SJSA1 (cell line): ENCODE data around the gene TDG. TPM values are rescaled to one million over a fixed set of nuclear protein-coding genes. Genes with fewer than 3 reads are reported as not detected.
A peak's percentile ranks its signal among the peaks of the same experiment; 100 is the strongest.

Experiments used
- DNase-seq, 2 experiments: peaks; one replicate each; pipeline ENCODE4 v3.0.0-alpha.2; 2015 to 2020; ENCODE audit warnings: low spot score in 2 of 2, low read depth in 1 of 2
- H3K27ac ChIP-seq: fragments of 250-450 bp; sonication (Bioruptor Pico); 2 replicates; pipeline ENCODE4 v1.5.1; 2020; ENCODE audit warnings: mild to moderate bottlenecking, moderate library complexity
- H3K27me3 ChIP-seq: fragments of 250-450 bp; sonication (Bioruptor Pico); replicated peaks from 2 replicates; pipeline ENCODE4 v1.5.1; 2020; ENCODE audit warnings: mild to moderate bottlenecking, moderate library complexity
- H3K36me3 ChIP-seq: fragments of 250-450 bp; sonication (Bioruptor Pico); 2 replicates; pipeline ENCODE4 v1.5.1; 2020; ENCODE audit warnings: mild to moderate bottlenecking
- H3K4me1 ChIP-seq: fragments of 250-450 bp; sonication (Bioruptor Pico); replicated peaks from 2 replicates; pipeline ENCODE4 v1.6.1; 2021; ENCODE audit warnings: mild to moderate bottlenecking
- H3K4me3 ChIP-seq: fragments of 250-450 bp; sonication (Bioruptor Pico); 2 replicates; pipeline ENCODE4 v1.5.1; 2020; ENCODE audit warnings: mild to moderate bottlenecking
- H3K9me3 ChIP-seq: fragments of 250-450 bp; sonication (Bioruptor Pico); replicated peaks from 2 replicates; pipeline ENCODE4 v1.5.1; 2020; ENCODE audit warnings: mild to moderate bottlenecking
- total RNA-seq: library from RNA; depleted of rRNA; stranded (reverse); fragments of >200 nt; shearing (Covaris generic); gene quantifications from 2 replicates; pipeline ENCODE4 v1.2.3, GENCODE V29; 2014

The TDG gene
- total RNA-seq, 1 experiment from 2014 or later: 67.9 TPM

GRCh38 chr12:103948746-103949406 lies 16.8 kb upstream of the TDG start:
- DNase-seq: no peak
- H3K27me3 ChIP-seq: no peaks in the 10 kb centered on the region
- peaks cover 100% of the 10 kb centered on the region for H3K36me3 ChIP-seq
- H3K4me1 ChIP-seq: no peaks in the 10 kb centered on the region
- no peaks in the 10 kb centered on the region for H3K9me3 ChIP-seq
- no peak overlapping the region for H3K27ac ChIP-seq
- H3K4me3 ChIP-seq: no peak overlapping the region

DNA sequence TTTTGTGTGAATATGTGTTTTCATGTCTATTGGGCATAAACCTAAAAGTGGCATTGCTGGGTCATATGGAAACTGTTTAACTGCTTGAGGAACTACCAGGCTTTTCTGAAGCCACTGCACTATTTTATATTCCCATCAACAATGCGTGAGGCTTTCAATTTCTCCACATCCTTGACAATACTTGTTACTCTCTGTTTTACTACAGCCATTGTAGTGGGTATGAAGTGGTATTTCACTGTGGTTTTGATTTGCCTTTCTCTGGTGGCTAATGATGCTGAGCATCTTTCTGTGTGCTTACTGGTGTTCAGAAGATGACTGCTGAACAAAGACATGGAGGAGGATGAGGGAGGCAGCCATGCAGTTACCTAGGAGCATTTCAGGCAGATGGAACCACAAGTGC lies 13.2 kb upstream of the TDG start:
- H3K27ac ChIP-seq: no peak overlapping the region
- peaks cover 82% of the 10 kb centered on the region for H3K36me3 ChIP-seq
- no peak overlapping the region for H3K4me3 ChIP-seq
- no peak for DNase-seq
- peaks cover 13% of the 10 kb centered on the region for H3K4me1 ChIP-seq
- no peaks in the 10 kb centered on the region for H3K9me3 ChIP-seq
- H3K27me3 ChIP-seq: no peaks in the 10 kb centered on the region

DNA sequence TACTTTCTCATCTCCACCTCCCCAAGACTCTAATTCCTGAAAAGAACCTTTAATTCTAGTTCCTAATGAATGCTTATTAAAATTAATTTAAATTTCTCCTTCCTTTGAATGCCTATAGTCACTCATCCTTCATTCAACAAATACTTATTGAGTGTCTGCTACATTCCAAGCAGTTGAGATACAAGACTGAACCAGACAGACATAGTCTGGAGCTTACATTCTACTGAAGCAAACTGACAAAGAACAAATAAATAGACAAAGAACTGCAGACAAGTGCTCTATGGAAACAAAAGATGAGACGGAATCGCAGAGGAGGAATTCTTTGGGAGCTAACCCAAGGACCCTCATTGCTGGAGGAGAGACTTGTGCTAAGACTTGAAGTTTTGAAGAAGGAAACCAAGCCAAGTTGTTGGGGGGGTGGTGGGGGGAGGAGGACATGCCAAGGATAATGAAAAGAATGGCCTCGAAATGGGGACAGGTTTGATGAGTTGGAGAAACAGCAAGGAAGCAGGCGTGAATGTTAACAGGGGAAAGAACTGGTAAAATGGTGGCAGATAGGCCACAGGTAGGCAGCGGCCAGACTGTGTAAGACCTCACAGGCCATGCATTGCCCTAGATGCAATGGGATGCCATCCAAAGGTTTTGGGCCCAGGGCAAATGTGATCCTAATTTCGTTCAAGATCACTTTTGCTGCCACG lies 9.7 kb upstream of the TDG start:
- Histone ChIP-seq H3K4me3 (peak overlapping the region; percentile 68), H3K27ac (no peak overlapping the region; the same call in 1 of the 2 replicates), H3K4me1 (peaks cover 23% of the 10 kb centered on the region), H3K27me3 (no peaks in the 10 kb centered on the region), H3K36me3 (peaks cover 47% of the 10 kb centered on the region), H3K9me3 (peaks cover 4% of the 10 kb centered on the region)
- peak in 1 of 2 experiments; percentile 47 for DNase-seq

- Histone ChIP-seq H3K4me1 (peaks cover 23% of the 10 kb centered on the region), H3K27ac (peak overlapping the region; percentile 45), H3K9me3 (peaks cover 4% of the 10 kb centered on the region), H3K4me3 (peak overlapping the region; percentile 68), H3K36me3 (peaks cover 41% of the 10 kb centered on the region), H3K27me3 (no peaks in the 10 kb centered on the region)
- DNase-seq: no peak
Measured at GRCh38 chr12:103956509-103957027, 9.1 kb upstream of the TDG start.

DNA sequence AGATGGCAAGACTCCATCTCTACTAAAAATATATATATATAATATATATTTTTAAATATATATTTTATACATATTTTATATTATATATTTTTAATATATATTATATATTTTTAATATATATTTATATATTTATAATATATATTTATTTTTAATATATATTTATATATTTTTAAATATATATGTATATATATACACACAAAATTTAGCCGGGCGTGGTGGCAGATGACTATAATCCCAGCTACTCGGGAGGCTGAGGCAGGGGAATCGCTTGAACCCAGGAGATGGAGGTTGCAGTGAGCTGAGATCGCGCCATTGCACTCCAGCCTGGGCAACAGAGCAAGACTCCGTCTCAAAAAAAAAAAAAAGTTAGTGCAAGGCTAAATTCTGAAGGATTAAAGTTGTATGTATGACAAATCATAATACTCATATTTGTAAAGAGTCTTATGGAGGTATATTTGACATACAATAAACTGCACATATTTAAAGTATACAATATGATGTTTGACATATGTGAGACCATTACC lies 7.7 kb upstream of the TDG start:
- Histone ChIP-seq H3K9me3 (peaks cover 4% of the 10 kb centered on the region), H3K4me3 (no peak overlapping the region), H3K36me3 (peaks cover 28% of the 10 kb centered on the region), H3K27me3 (no peaks in the 10 kb centered on the region), H3K27ac (peak overlapping the region; percentile 45; the same call in 1 of the 2 replicates), H3K4me1 (peaks cover 23% of the 10 kb centered on the region)
- no peak for DNase-seq

DNA sequence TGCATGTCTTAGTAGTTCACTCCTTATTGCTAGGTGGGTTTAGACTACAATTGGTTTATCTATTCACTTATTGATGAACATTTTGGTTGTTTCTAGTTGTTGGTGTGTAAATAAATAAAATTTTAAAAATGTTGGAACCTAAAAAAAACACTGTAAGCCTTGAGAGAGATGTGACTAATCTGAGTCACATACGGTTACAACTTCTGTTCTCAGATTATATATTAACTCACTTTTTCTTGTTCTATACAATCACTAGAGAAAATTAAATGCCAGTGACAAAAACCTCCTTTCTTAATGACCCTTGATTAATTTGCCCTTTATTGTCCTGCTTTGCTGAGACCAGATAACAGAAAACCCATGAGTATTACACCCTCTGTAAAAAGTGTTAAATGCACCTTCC lies 7.1 kb upstream of the TDG start:
- H3K9me3 ChIP-seq: peaks cover 4% of the 10 kb centered on the region
- H3K27ac ChIP-seq: no peak overlapping the region
- H3K36me3 ChIP-seq: peaks cover 21% of the 10 kb centered on the region
- H3K27me3 ChIP-seq: no peaks in the 10 kb centered on the region
- H3K4me1 ChIP-seq: peaks cover 23% of the 10 kb centered on the region
- H3K4me3 ChIP-seq: no peak overlapping the region
- DNase-seq: no peak

GRCh38 chr12:103960616-103961227 lies 5.0 kb upstream of the TDG start:
- H3K36me3 ChIP-seq: peaks cover 4% of the 10 kb centered on the region; the same call in 1 of the 2 replicates
- DNase-seq: no peak
- H3K4me1 ChIP-seq: peaks cover 26% of the 10 kb centered on the region
- no peak overlapping the region for H3K4me3 ChIP-seq
- H3K27ac ChIP-seq: 0 out of 2 replicates have a peak overlapping the region, but pooled peaks have one; percentile 5
- peaks cover 4% of the 10 kb centered on the region for H3K9me3 ChIP-seq
- H3K27me3 ChIP-seq: no peaks in the 10 kb centered on the region

- H3K9me3 ChIP-seq: peaks cover 4% of the 10 kb centered on the region
- DNase-seq: no peak
- H3K4me1 ChIP-seq: peaks cover 22% of the 10 kb centered on the region
- H3K36me3 ChIP-seq: no peaks in the 10 kb centered on the region; the same call in 1 of the 2 replicates
- H3K27me3 ChIP-seq: no peaks in the 10 kb centered on the region
- no peak overlapping the region for H3K4me3 ChIP-seq
- no peak overlapping the region for H3K27ac ChIP-seq
Measured at GRCh38 chr12:103962493-103962892, 3.2 kb upstream of the TDG start.

DNA sequence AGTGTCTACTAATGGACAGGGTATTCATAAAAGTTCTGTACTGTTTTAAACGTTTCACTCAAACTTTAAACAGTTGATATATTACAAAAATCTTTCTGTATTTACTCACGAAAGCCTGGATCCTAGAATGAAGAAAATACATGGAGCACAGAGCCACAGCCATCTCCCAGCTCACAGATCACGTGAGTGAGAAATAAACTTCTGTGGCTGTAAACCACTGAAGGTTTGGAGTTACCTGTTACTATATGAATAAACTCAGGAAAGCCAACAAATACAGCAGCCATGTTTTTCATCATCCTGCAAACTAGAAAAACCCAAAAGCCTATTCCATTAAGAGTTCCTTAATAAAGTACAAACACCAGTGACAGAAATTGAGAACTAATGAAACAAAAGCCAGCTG lies 867 bp upstream of the TDG start:
- Histone ChIP-seq H3K36me3 (peaks cover 21% of the 10 kb centered on the region), H3K4me1 (peaks cover 26% of the 10 kb centered on the region), H3K27me3 (no peaks in the 10 kb centered on the region), H3K9me3 (peaks cover 4% of the 10 kb centered on the region), H3K27ac (peak overlapping the region; percentile 59; the same call in 1 of the 2 replicates), H3K4me3 (peak overlapping the region; percentile 69)
- DNase-seq: no peak

DNA sequence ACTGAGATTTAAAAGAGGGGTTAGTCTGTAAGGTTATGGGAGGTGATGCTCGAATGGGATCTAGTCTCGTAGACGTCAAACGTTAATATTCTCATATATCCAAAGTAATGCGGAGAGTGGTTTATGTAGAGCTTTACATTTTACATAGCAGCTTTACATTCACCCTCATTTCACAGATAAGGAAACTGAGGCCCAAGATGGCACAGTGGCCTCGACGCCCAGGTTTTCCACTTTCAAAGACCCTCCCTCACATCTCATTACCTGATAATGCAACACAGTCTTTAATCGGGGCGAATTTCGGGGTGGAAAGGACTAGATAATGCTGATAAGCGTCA lies 450 bp upstream of the TDG start:
- no peak for DNase-seq
- H3K27me3 ChIP-seq: no peaks in the 10 kb centered on the region
- peaks cover 26% of the 10 kb centered on the region for H3K36me3 ChIP-seq
- peaks cover under 1% of the 10 kb centered on the region for H3K9me3 ChIP-seq
- H3K4me1 ChIP-seq: peaks cover 22% of the 10 kb centered on the region
- H3K27ac ChIP-seq: peak overlapping the region; percentile 59
- H3K4me3 ChIP-seq: peak overlapping the region; percentile 69

GRCh38 chr12:103966736-103967135 lies 1.1 kb downstream of the TDG start:
- H3K27me3 ChIP-seq: no peaks in the 10 kb centered on the region
- H3K27ac ChIP-seq: peak overlapping the region; percentile 54
- no peaks in the 10 kb centered on the region for H3K9me3 ChIP-seq
- no peak for DNase-seq
- H3K36me3 ChIP-seq: peaks cover 35% of the 10 kb centered on the region
- peak overlapping the region; percentile 69 for H3K4me3 ChIP-seq
- H3K4me1 ChIP-seq: peaks cover 22% of the 10 kb centered on the region

DNA sequence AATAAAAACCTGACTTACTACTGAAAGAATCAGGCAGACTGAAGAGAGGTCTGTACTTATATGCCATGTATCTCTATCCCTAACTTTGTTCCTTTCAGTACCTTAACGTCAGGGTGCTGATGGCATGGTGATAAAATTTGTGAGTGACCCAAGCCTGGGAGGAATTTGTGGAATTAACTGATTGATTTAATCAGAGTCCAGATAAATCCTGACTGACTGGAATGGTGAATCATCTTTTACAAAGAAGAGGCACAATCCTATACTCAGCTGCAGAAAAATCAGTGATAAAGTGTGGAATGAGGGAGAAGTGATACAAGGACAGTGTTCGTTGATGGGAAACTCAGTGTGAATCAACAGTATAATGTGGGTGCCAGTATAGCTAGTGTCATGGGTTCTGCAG lies 3.7 kb downstream of the TDG start:
- no peaks in the 10 kb centered on the region for H3K9me3 ChIP-seq
- no peak for DNase-seq
- H3K36me3 ChIP-seq: peaks cover 36% of the 10 kb centered on the region
- H3K27me3 ChIP-seq: no peaks in the 10 kb centered on the region
- H3K4me3 ChIP-seq: no peak overlapping the region
- peak overlapping the region; percentile 10; the same call in 1 of the 2 replicates for H3K27ac ChIP-seq
- peaks cover 34% of the 10 kb centered on the region for H3K4me1 ChIP-seq

DNA sequence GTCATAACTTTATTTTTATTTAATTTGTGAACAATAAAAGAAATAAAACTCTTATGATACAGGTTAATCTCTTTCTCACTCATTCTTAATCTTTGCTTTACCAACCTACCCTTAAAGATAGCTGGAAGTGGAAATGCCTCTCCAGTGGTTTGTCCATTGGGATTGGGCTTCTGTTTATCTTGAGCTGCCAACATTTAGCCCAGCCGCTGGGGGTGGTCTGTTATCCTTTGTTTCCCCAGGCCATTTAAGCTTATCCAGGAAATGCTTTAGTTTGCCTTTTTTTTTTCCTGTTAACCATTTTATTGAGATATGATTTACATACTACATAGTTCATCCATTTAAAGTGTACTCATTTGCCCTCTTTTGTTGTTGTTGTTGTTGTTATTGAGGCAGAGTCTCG lies 8.2 kb downstream of the TDG start:
- peak; percentile 48 to 53 for DNase-seq
- Histone ChIP-seq H3K27ac (no peak overlapping the region), H3K4me3 (no peak overlapping the region), H3K36me3 (peaks cover 55% of the 10 kb centered on the region), H3K4me1 (peaks cover 34% of the 10 kb centered on the region), H3K9me3 (no peaks in the 10 kb centered on the region), H3K27me3 (no peaks in the 10 kb centered on the region)

DNA sequence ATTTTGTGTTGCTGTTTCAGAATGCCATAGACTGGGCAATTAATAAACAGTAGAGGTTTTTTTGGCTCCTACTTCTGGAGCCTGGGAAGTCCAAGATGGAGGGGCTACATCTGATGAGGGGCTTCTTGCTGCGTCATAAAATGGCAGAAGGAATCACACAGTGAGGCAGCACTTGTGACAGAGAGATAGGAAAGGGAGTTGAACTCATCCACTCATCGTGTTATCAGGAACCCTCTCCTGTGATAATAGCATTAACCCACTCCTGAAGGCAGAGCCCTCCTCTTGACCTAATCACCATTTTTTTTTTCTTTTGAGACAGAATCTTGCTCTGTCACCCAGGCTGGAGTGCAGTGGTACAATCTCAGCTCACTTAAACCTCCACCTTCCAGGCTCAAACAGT lies 9.7 kb downstream of the TDG start:
- H3K4me1 ChIP-seq: peaks cover 25% of the 10 kb centered on the region
- no peaks in the 10 kb centered on the region for H3K27me3 ChIP-seq
- H3K36me3 ChIP-seq: peaks cover 54% of the 10 kb centered on the region
- H3K9me3 ChIP-seq: no peaks in the 10 kb centered on the region
- H3K27ac ChIP-seq: no peak overlapping the region
- no peak overlapping the region for H3K4me3 ChIP-seq
- no peak for DNase-seq
